Vagina (tissue), 2 donors: Measurements from ENCODE around the gene FXYD6. TPM values are rescaled to one million over a fixed set of nuclear protein-coding genes. Genes with fewer than 3 reads are reported as not detected.

Experiments
- DNase-seq, 2 donors: peaks; one replicate each; pipeline ENCODE4 v3.0.0-alpha.2; 2017; ENCODE audit errors: extremely low spot score in 2 of 2
- H3K27ac ChIP-seq: fragments of 200-600 bp; sonication (generic); one replicate; pipeline ENCODE4 v1.5.1; 2019
- H3K27me3 ChIP-seq: fragments of 200-600 bp; sonication (generic); one replicate; pipeline ENCODE4 v1.5.1; 2019
- H3K36me3 ChIP-seq, 2 donors: fragments of 200-600 bp; sonication (generic); one replicate each; pipeline ENCODE4 v1.5.1; 2017 to 2019
- H3K4me1 ChIP-seq: fragments of 200-600 bp; sonication (generic); one replicate; pipeline ENCODE4 v1.5.1; 2019
- H3K4me3 ChIP-seq, 2 donors: fragments of 200-600 bp; sonication (generic); 1 replicate in 1 of 2; 2 replicates in 1 of 2; pipeline ENCODE4 v1.5.1; 2016 to 2019
- H3K9me3 ChIP-seq: fragments of 200-600 bp; sonication (generic); one replicate; pipeline ENCODE4 v1.5.1; 2019
- CTCF ChIP-seq, 3 experiments: fragments of 450-650 bp in 2 of 3; fragments of 200-600 bp in 1 of 3; sonication (generic) in 1 of 3; IDR thresholded peaks; one replicate each; pipeline ENCODE4 v1.5.1; 2017 to 2019; ENCODE audit warnings: antibody characterized with exemption in 3 of 3, mild to moderate bottlenecking in 2 of 3, moderate library complexity in 2 of 3
- POLR2A ChIP-seq, 2 donors: fragments of 450-650 bp; IDR thresholded peaks; one replicate each; pipeline ENCODE4 v1.6.1; 2017; ENCODE audit warnings: antibody characterized with exemption in 2 of 2, mild to moderate bottlenecking in 2 of 2, moderate library complexity in 2 of 2
- POLR2AphosphoS5 ChIP-seq, 2 donors: sonication (generic); formaldehyde crosslinking; IDR thresholded peaks; one replicate each; pipeline ENCODE4 v1.9.0; 2017; ENCODE audit warnings: antibody characterized with exemption in 2 of 2, mild to moderate bottlenecking in 2 of 2, low read depth in 1 of 2; ENCODE audit not compliant: insufficient read depth in 1 of 2
- intact Hi-C: fragments of 100-400 bp; cut with DNase I; formaldehyde crosslinking; loops from one replicate; pipeline ENCODE4 v1.15.1; 2023
- total RNA-seq: library from RNA; depleted of rRNA; stranded (reverse); fragments of >200 nt; gene quantifications from one replicate; pipeline ENCODE4 v1.2.3, GENCODE V29; 2016

Gene FXYD6
- total RNA-seq, 1 donor from 2014 or later, result 75.4 TPM

GRCh38 chr11:117914991-117915618 lies 38.6 kb upstream of the FXYD6 start:
- TF ChIP-seq POLR2AphosphoS5 (IDR thresholded peaks at IDR 0.05; ENCODE audit: insufficient read depth in 1 of 2, low read depth in 1 of 2), result no peak
- DNase-seq, result no peak
- intact Hi-C loops, result loop anchor here (2.0 kb wide), 1 partner anchor 18 kb away; no protein-coding TSS in a partner anchor
- no peaks in the 10 kb centered on the region for H3K9me3 ChIP-seq
- H3K36me3 ChIP-seq, result no peaks in the 10 kb centered on the region
- H3K27me3 ChIP-seq, result no peaks in the 10 kb centered on the region
- no peak overlapping the region for H3K4me3 ChIP-seq
- no peaks in the 10 kb centered on the region for H3K4me1 ChIP-seq
- H3K27ac ChIP-seq, result no peak overlapping the region

DNA sequence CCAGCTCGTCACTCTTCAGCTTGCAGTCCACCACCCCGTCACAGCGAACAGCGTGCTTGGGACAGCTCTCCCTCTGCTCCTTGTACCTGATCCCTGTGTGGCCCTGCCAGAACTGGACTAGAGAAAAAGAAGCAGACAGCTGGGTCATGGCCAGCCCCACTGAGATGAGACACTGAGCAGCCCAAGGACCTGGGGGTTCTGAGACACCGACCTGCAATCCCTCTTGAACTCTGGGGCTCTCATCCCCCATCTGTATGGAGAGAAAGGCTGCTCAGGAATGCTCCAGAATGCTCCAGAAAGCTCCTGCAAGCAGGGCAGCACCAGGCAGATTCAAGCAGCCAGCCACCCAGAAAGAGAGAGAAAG lies 37.9 kb upstream of the FXYD6 start:
- no peak overlapping the region for H3K4me3 ChIP-seq
- no peaks in the 10 kb centered on the region for H3K27me3 ChIP-seq
- no peaks in the 10 kb centered on the region for H3K36me3 ChIP-seq
- TF ChIP-seq POLR2A (IDR thresholded peaks at IDR 0.05) (no peak), POLR2AphosphoS5 (IDR thresholded peaks at IDR 0.05; ENCODE audit: insufficient read depth in 1 of 2, low read depth in 1 of 2) (no peak), CTCF (IDR thresholded peaks at IDR 0.05) (no peak)
- intact Hi-C loops, result loop anchor here (2.0 kb wide), 1 partner anchor 18 kb away; no protein-coding TSS in a partner anchor
- H3K27ac ChIP-seq, result no peak overlapping the region
- no peak for DNase-seq
- no peaks in the 10 kb centered on the region for H3K4me1 ChIP-seq
- no peaks in the 10 kb centered on the region for H3K9me3 ChIP-seq

DNA sequence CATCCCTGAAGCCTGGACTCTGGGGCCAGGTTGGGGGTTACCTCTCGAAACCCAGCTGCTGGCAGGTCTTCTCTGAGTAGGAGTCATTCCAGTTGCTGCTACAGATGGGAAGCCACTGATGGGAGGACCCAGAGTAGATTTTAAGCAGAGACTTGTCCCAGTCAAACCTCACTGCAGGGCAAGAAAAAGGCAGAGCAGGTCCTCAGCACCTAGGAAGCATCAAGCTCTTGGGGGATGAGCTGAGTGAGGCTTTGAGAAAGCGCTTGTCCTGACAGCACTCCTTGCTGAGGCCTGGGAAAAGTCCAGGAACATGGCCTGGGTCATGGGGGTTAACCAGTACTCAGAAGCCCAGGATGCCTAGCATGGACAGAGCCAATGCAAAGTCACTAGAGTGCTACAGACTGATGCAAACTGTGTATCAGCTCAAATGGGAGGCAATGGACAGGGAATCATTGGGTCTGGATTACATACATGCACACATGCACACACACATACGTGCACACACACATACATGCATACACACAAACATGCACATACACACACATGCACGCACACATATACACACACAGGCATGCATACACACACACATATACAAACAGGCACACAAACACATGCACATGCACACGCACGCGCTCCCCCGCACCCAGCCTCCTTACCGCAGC lies 37.4 kb upstream of the FXYD6 start:
- no peak overlapping the region for H3K27ac ChIP-seq
- intact Hi-C loops, result loop anchor here (2.0 kb wide), 1 partner anchor 19 kb away; no protein-coding TSS in a partner anchor
- H3K4me1 ChIP-seq, result no peaks in the 10 kb centered on the region
- DNase-seq, result no peak
- no peak for TF ChIP-seq POLR2AphosphoS5 (IDR thresholded peaks at IDR 0.05; ENCODE audit: insufficient read depth in 1 of 2, low read depth in 1 of 2)
- TF ChIP-seq POLR2A (IDR thresholded peaks at IDR 0.05), result no peak
- TF ChIP-seq CTCF (IDR thresholded peaks at IDR 0.05), result no peak
- H3K9me3 ChIP-seq, result no peaks in the 10 kb centered on the region
- no peaks in the 10 kb centered on the region for H3K36me3 ChIP-seq
- no peaks in the 10 kb centered on the region for H3K27me3 ChIP-seq
- no peak overlapping the region for H3K4me3 ChIP-seq

GRCh38 chr11:117912497-117912896 lies 36.0 kb upstream of the FXYD6 start:
- H3K36me3 ChIP-seq, result no peaks in the 10 kb centered on the region
- DNase-seq, result no peak

DNA sequence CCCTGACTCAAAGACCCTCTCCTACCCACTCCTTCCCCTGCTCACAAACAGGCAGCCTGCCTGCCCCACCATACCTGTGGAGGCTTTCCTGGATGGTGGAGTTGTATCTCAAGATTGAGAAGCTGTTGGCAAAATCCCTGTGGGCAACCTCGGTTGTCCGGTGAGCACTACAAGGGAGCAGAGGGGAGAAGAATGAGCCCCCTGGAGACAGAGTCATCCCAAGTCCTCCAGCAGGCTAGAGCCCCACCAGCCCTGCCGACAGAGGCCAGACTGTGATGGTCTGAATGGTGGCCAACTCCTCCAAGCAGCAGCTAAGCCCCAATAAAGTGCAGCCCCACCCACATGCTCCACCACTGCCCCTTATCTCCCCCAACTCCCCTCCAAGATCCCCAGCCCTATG lies 35.2 kb upstream of the FXYD6 start:
- no peak overlapping the region for H3K27ac ChIP-seq
- no peak for DNase-seq
- intact Hi-C loops, result no loop called here
- H3K9me3 ChIP-seq, result no peaks in the 10 kb centered on the region
- no peak overlapping the region for H3K4me3 ChIP-seq
- H3K36me3 ChIP-seq, result no peaks in the 10 kb centered on the region
- no peaks in the 10 kb centered on the region for H3K27me3 ChIP-seq
- TF ChIP-seq POLR2A (IDR thresholded peaks at IDR 0.05), result no peak
- no peak for TF ChIP-seq CTCF (IDR thresholded peaks at IDR 0.05)
- TF ChIP-seq POLR2AphosphoS5 (IDR thresholded peaks at IDR 0.05; ENCODE audit: insufficient read depth in 1 of 2, low read depth in 1 of 2), result no peak
- H3K4me1 ChIP-seq, result peaks cover 9% of the 10 kb centered on the region

More at GRCh38 chr11:117912497-117912896, 36.0 kb upstream of the FXYD6 start:
- no peak overlapping the region for H3K27ac ChIP-seq
- H3K4me1 ChIP-seq, result peaks cover 4% of the 10 kb centered on the region
- no peaks in the 10 kb centered on the region for H3K27me3 ChIP-seq
- TF ChIP-seq CTCF (IDR thresholded peaks at IDR 0.05) (no peak), POLR2AphosphoS5 (IDR thresholded peaks at IDR 0.05; ENCODE audit: insufficient read depth in 1 of 2, low read depth in 1 of 2) (no peak), POLR2A (IDR thresholded peaks at IDR 0.05) (no peak)
- intact Hi-C loops, result no loop called here
- H3K4me3 ChIP-seq, result no peak overlapping the region
- H3K9me3 ChIP-seq, result no peaks in the 10 kb centered on the region
